Spinal cord (tissue), 10 donors: ENCODE measurements around the gene ACTN4. TPM values are rescaled to one million over a fixed set of nuclear protein-coding genes. Genes with fewer than 3 reads are reported as not detected.

Experiments
- DNase-seq, 6 donors: peaks; one replicate each; pipeline versions ENCODE4 v3.0.0 to v3.0.0-alpha.2; 2013 to 2015; ENCODE audit warnings: low spot score in 6 of 6, low read depth in 4 of 6
- H3K27ac ChIP-seq: one replicate; pipeline ENCODE4 v1.5.1; 2013; ENCODE audit warnings: low read depth, low read length, control low read depth
- H3K27me3 ChIP-seq: one replicate; pipeline ENCODE4 v1.6.1; 2013; ENCODE audit warnings: low read length; ENCODE audit not compliant: control insufficient read depth, insufficient read depth
- H3K36me3 ChIP-seq: one replicate; pipeline ENCODE4 v1.6.1; 2013; ENCODE audit warnings: low read length; ENCODE audit not compliant: control insufficient read depth, insufficient read depth
- H3K4me1 ChIP-seq: one replicate; pipeline ENCODE4 v1.6.1; 2013; ENCODE audit warnings: low read length; ENCODE audit not compliant: control insufficient read depth, insufficient read depth
- H3K4me3 ChIP-seq: one replicate; pipeline ENCODE4 v1.5.1; 2013; ENCODE audit warnings: low read depth, low read length, control low read depth
- H3K9me3 ChIP-seq: one replicate; pipeline ENCODE4 v1.6.1; 2013; ENCODE audit warnings: low read length; ENCODE audit not compliant: control insufficient read depth, insufficient read depth
- WGBS: methylation state at CpG from one replicate; pipeline ENCODE4 v1.1.5; 2013; ENCODE audit warnings: missing lambda C conversion rate; ENCODE audit not compliant: insufficient coverage; 5-methylcytosine and 5-hydroxymethylcytosine counted together
- polyA plus RNA-seq, 2 donors: library from polyadenylated mRNA; unstranded; fragments of 120-200 nt; gene quantifications; one replicate each; pipeline ENCODE4 v1.2.1, GENCODE V29; 2013; ENCODE audit not compliant: insufficient read length in 2 of 2
- total RNA-seq, 2 donors: library from RNA; depleted of rRNA in 1 of 2; stranded (reverse); fragments of 120-200 nt in 1 of 2; fragments of >200 nt in 1 of 2; gene quantifications; one replicate each; pipeline versions ENCODE4 v1.2.3 to v1.2.4, GENCODE V29; 2013 to 2014
- donor health status: healthy.

ACTN4 gene
- total and polyA plus RNA-seq, 4 donors: 103 to 297 (median 217) TPM

GRCh38 chr19:38665950-38666662 lies 18.7 kb downstream of the ACTN4 start:
- H3K9me3 ChIP-seq: no peaks in the 10 kb centered on the region
- H3K27ac ChIP-seq: peak overlapping the region; percentile 84
- H3K27me3 ChIP-seq: no peaks in the 10 kb centered on the region
- DNase-seq: no peak
- peaks cover 79% of the 10 kb centered on the region for H3K4me1 ChIP-seq
- H3K36me3 ChIP-seq: peaks cover 16% of the 10 kb centered on the region
- WGBS: 52% methylated on average over 14 of the region's 19 CpGs
- no peak overlapping the region for H3K4me3 ChIP-seq

DNA sequence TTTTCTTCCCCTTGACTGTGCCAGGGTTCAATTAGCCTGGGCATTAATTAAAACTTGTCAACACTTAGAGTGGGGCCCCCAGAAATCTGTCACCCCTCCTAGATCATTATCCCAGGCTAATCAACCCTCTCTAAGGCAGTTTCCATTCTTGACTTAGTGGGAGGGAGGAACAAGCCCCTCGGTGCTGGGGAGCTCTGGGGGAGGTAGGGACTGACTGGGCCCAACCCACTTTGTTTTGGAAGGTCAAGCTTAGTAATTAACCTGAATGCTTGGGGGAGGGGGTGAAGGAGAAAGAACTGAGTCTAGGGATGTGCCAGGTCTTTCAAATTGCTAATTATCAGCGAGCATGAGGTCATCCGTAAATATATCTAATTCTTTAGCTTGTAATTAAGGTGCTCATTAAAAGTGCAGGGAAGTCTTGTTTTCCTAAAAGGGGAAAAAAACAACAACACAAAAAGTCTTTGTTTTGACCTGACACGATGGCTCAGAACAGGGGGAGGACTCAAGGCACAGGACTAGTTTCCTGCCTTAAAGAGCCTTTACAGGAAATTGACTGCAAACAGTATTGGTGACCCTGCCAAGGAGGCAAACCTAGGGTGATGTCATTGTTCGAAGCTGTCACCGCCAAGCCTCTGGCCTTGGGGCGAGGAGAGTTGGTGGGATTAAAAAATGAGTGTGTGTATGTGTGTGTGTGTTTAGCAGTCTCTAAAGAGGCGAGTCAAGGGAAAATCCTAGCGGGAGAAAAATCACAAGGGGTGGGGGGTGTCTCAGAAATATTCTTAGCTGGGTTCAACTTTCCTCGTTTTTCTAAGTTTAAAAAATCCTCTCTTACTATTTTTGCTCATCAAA lies 19.4 kb downstream of the ACTN4 start:
- DNase-seq: peak in 2 of 6 donors; percentile 55 to 72
- WGBS: 18% methylated on average over 4 of the region's 10 CpGs
- H3K36me3 ChIP-seq: peaks cover 16% of the 10 kb centered on the region
- no peaks in the 10 kb centered on the region for H3K27me3 ChIP-seq
- peak overlapping the region; percentile 84 for H3K27ac ChIP-seq
- H3K9me3 ChIP-seq: no peaks in the 10 kb centered on the region
- no peak overlapping the region for H3K4me3 ChIP-seq
- peaks cover 81% of the 10 kb centered on the region for H3K4me1 ChIP-seq

DNA sequence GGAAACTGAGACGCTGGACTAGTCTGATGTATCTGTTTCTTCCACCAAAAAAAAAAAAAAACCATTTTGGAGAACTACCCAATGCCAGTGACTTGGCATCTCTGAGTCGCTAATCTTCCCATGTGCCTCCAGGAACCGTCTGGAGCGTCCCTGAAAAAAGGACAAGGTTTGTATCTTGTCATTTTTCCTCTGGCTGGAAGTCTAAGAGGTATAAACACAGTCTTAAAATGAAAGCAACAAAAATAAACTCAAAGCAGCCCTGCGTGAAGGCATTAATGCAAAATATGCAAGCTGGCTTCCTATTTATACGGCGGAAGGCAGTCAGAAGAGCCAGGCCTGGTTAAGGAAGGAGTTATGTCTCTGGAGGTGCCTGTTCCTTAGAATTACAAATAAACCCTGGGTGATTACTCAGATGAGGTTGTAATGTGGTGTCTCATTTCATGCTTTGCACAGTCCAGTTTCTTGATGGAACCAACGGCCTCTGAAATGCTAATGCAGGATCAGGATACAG lies 20.3 kb downstream of the ACTN4 start:
- H3K27me3 ChIP-seq: no peaks in the 10 kb centered on the region
- no peaks in the 10 kb centered on the region for H3K9me3 ChIP-seq
- DNase-seq: peak in 2 of 6 donors; percentile 50 to 85
- peaks cover 73% of the 10 kb centered on the region for H3K4me1 ChIP-seq
- peak overlapping the region; percentile 84 for H3K27ac ChIP-seq
- peaks cover 16% of the 10 kb centered on the region for H3K36me3 ChIP-seq
- no peak overlapping the region for H3K4me3 ChIP-seq
- WGBS: 80% methylated on average over 2 of the region's 8 CpGs

DNA sequence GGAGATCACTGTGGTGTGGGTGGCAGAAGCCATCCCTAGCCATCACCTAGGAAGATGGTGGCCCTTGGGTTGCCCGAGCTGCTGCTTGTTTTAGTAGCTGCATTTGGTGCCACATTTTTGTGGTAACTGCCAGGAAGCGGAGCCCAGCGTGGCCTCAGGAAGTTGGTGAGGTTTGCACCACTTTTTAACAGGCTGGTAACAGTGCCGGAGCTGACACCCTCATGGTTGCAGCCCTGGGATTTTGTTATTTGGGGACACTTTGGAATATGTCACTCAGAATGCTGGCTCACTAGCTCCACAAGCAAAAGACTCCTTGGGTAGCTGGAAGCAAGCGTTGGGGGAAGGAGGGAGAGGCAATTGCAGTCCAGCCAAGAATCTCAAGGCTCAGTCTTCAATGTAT lies 22.1 kb downstream of the ACTN4 start:
- peaks cover 55% of the 10 kb centered on the region for H3K4me1 ChIP-seq

DNA sequence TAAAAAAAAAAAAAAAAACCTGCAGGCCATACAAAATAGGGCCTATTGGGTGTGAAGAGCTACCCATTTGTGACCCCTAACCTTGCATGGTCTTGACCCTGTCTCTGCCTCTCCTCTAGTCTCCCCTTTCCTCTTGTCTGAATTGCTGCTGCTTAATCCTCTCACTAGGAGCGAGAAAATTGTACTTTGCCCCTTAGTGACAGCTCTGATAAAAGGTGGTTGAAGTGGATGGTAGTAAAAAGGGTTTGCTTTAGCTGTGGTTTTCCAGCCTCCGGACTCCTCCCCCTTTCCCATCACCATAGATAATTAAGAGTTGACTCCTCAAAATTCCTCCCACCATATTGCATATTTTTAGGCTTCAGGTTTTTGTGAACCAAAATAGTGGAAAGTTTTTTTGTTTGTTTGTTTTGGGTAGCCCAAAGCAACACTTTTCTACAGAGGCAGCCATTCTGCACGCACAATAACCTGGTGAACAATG lies 23.5 kb downstream of the ACTN4 start:
- Histone ChIP-seq H3K9me3 (no peaks in the 10 kb centered on the region), H3K27ac (peak overlapping the region; percentile 16), H3K36me3 (peaks cover 4% of the 10 kb centered on the region), H3K27me3 (no peaks in the 10 kb centered on the region), H3K4me3 (no peak overlapping the region), H3K4me1 (peaks cover 47% of the 10 kb centered on the region)
- WGBS: no CpG with 5 or more reads among the region's 3 CpGs
- no peak for DNase-seq

More for the DNA sequence above, 22.1 kb downstream of the ACTN4 start:
- H3K36me3 ChIP-seq: peaks cover 7% of the 10 kb centered on the region
- H3K27me3 ChIP-seq: no peaks in the 10 kb centered on the region
- WGBS: 98% methylated on average over 5 of the region's 5 CpGs
- H3K9me3 ChIP-seq: no peaks in the 10 kb centered on the region
- H3K27ac ChIP-seq: peak overlapping the region; percentile 40
- no peak for DNase-seq
- no peak overlapping the region for H3K4me3 ChIP-seq

GRCh38 chr19:38671654-38672053 lies 24.2 kb downstream of the ACTN4 start:
- no peak for DNase-seq
- Histone ChIP-seq H3K27ac (peak overlapping the region; percentile 25), H3K4me3 (no peak overlapping the region), H3K27me3 (no peaks in the 10 kb centered on the region), H3K4me1 (peaks cover 43% of the 10 kb centered on the region), H3K36me3 (peaks cover 3% of the 10 kb centered on the region), H3K9me3 (no peaks in the 10 kb centered on the region)
- 62% methylated on average over 4 of the region's 4 CpGs for WGBS

DNA sequence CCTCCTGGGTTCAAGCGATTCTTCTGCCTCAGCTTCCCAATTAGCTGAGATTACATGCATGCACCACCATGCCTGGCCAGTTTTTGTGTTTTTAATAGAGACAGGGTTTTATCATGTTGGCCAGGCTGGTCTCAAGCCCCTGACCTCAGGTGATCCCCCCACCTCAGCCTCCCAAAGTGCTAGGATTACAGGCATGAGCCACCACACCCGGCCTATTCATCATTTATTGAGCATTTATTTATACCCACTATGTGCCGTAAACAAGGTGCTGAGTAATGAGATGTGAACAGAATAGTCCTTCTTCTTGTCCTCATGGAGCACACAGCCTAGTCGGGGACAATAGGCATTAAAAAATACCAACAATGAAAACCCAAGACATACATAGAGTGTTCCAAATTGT lies 25.6 kb downstream of the ACTN4 start:
- H3K27ac ChIP-seq: no peak overlapping the region
- H3K9me3 ChIP-seq: no peaks in the 10 kb centered on the region
- WGBS: no CpG with 5 or more reads among the region's 4 CpGs
- H3K4me3 ChIP-seq: no peak overlapping the region
- DNase-seq: no peak
- H3K4me1 ChIP-seq: peaks cover 35% of the 10 kb centered on the region
- H3K27me3 ChIP-seq: no peaks in the 10 kb centered on the region
- peaks cover 6% of the 10 kb centered on the region for H3K36me3 ChIP-seq

GRCh38 chr19:38674388-38675171 lies 27.1 kb downstream of the ACTN4 start:
- DNase-seq: no peak
- Histone ChIP-seq H3K9me3 (no peaks in the 10 kb centered on the region), H3K27ac (no peak overlapping the region), H3K36me3 (peaks cover 8% of the 10 kb centered on the region), H3K4me3 (no peak overlapping the region), H3K4me1 (peaks cover 31% of the 10 kb centered on the region), H3K27me3 (no peaks in the 10 kb centered on the region)
- 93% methylated on average over 14 of the region's 16 CpGs for WGBS

GRCh38 chr19:38675611-38676010 lies 28.2 kb downstream of the ACTN4 start:
- WGBS: 83% methylated on average over 2 of the region's 5 CpGs
- Histone ChIP-seq H3K9me3 (no peaks in the 10 kb centered on the region), H3K36me3 (peaks cover 8% of the 10 kb centered on the region), H3K27ac (peak overlapping the region; percentile 15), H3K27me3 (no peaks in the 10 kb centered on the region), H3K4me3 (no peak overlapping the region), H3K4me1 (peaks cover 25% of the 10 kb centered on the region)
- no peak for DNase-seq
